Measurements from ENCODE around the gene SLC1A2.

Gene SLC1A2

GRCh38 chr11:35262735-35263134 lies 156.6 kb downstream of the SLC1A2 start:
- Histone ChIP-seq H3K4me1 (ENCODE audit: control insufficient read depth in 2 of 2, insufficient read depth in 1 of 2, low read depth in 1 of 2, low read length in 2 of 2) (no peaks in the 10 kb centered on the region), H2AK5ac (ENCODE audit: low read depth, low read length) (no peak overlapping the region), H3K23ac (ENCODE audit: low read depth, low read length, poor library complexity) (no peak overlapping the region), H2AFZ (ENCODE audit: low read length) (no peak overlapping the region), H3K27me3 (ENCODE audit: control insufficient read depth in 3 of 3, insufficient read depth in 3 of 3, low read depth in 1 of 3, low read length in 3 of 3) (no peaks in the 10 kb centered on the region), H3K36me3 (replicated peaks in 1 of 2; ENCODE audit: control insufficient read depth in 2 of 2, insufficient read depth in 2 of 2, low read length in 2 of 2) (no peaks in the 10 kb centered on the region), H3K18ac (ENCODE audit: low read length) (no peak overlapping the region), H3K9me3 (replicated peaks in 1 of 2; ENCODE audit: control insufficient read depth in 2 of 2, insufficient read depth in 1 of 2, low read depth in 1 of 2, low read length in 2 of 2) (no peaks in the 10 kb centered on the region), H3K4me2 (ENCODE audit: insufficient read depth, low read length, poor library complexity, severe bottlenecking) (no peak overlapping the region), H3K27ac (replicated peaks; ENCODE audit: low read length) (no peak overlapping the region), H2BK15ac (ENCODE audit: low read length) (no peak overlapping the region), H4K8ac (ENCODE audit: low read depth, low read length) (no peak overlapping the region), H4K91ac (ENCODE audit: low read depth, low read length, poor library complexity) (no peak overlapping the region), H2BK120ac (ENCODE audit: low read depth, low read length) (no peak overlapping the region), H3K79me1 (ENCODE audit: low read depth, low read length) (no peaks in the 10 kb centered on the region), H2BK5ac (ENCODE audit: low read length) (no peak overlapping the region), H3K4ac (ENCODE audit: low read length) (no peak overlapping the region), H3K14ac (ENCODE audit: low read length) (no peak overlapping the region), H2BK12ac (ENCODE audit: low read length) (no peak overlapping the region), H3K9ac (ENCODE audit: low read depth, low read length, poor library complexity) (no peak overlapping the region), H3K4me3 (ENCODE audit: low read length in 2 of 2) (no peak overlapping the region)
- DNase-seq (ENCODE audit: low spot score) = no peak

DNA sequence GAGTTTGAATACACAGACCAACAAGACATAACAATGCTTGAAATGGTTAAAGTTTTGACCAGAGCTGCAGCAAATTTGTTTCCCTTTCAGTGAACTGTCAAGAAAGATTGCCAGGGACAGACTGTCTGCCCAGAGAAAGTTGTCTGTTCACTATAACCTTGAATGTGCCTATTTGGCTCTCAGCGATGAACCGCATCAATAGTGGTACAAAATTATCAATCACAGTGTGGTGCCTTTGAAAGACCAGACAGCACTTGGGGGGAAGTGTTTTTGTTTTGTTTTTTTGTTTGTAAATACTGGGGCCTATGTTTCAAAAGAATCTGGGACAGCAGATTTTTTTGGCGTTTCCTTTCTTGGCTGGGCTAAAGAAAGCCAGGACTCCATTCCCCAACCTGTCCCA lies 157.3 kb downstream of the SLC1A2 start:
- Histone ChIP-seq H2BK12ac (ENCODE audit: low read length) (no peak overlapping the region), H3K23ac (ENCODE audit: low read depth, low read length, poor library complexity) (no peak overlapping the region), H3K36me3 (replicated peaks in 1 of 2; ENCODE audit: control insufficient read depth in 2 of 2, insufficient read depth in 2 of 2, low read length in 2 of 2) (no peaks in the 10 kb centered on the region), H2BK120ac (ENCODE audit: low read depth, low read length) (no peak overlapping the region), H3K4me1 (ENCODE audit: control insufficient read depth in 2 of 2, insufficient read depth in 1 of 2, low read depth in 1 of 2, low read length in 2 of 2) (no peaks in the 10 kb centered on the region), H3K4ac (ENCODE audit: low read length) (no peak overlapping the region), H2BK15ac (ENCODE audit: low read length) (no peak overlapping the region), H2AFZ (ENCODE audit: low read length) (no peak overlapping the region), H3K18ac (ENCODE audit: low read length) (no peak overlapping the region), H3K9ac (ENCODE audit: low read depth, low read length, poor library complexity) (no peak overlapping the region), H4K91ac (ENCODE audit: low read depth, low read length, poor library complexity) (no peak overlapping the region), H3K27ac (replicated peaks; ENCODE audit: low read length) (no peak overlapping the region), H2AK5ac (ENCODE audit: low read depth, low read length) (no peak overlapping the region), H3K79me1 (ENCODE audit: low read depth, low read length) (no peaks in the 10 kb centered on the region), H3K4me2 (ENCODE audit: insufficient read depth, low read length, poor library complexity, severe bottlenecking) (no peak overlapping the region), H4K8ac (ENCODE audit: low read depth, low read length) (no peak overlapping the region), H2BK5ac (ENCODE audit: low read length) (no peak overlapping the region), H3K9me3 (replicated peaks in 1 of 2; ENCODE audit: control insufficient read depth in 2 of 2, insufficient read depth in 1 of 2, low read depth in 1 of 2, low read length in 2 of 2) (no peaks in the 10 kb centered on the region), H3K14ac (ENCODE audit: low read length) (no peak overlapping the region), H3K4me3 (ENCODE audit: low read length in 2 of 2) (no peak overlapping the region), H3K27me3 (ENCODE audit: control insufficient read depth in 3 of 3, insufficient read depth in 3 of 3, low read depth in 1 of 3, low read length in 3 of 3) (no peaks in the 10 kb centered on the region)
- no CpG with 5 or more reads among the region's 3 CpGs for WGBS, 2 donors (ENCODE audit: extremely low coverage in 2 of 2, insufficient read length in 2 of 2, insufficient replicate concordance in 1 of 2)
- DNase-seq (ENCODE audit: low spot score) = no peak

- Histone ChIP-seq H3K18ac (ENCODE audit: low read length) (no peak overlapping the region), H2BK120ac (ENCODE audit: low read depth, low read length) (no peak overlapping the region), H2BK5ac (ENCODE audit: low read length) (no peak overlapping the region), H3K9me3 (replicated peaks in 1 of 2; ENCODE audit: control insufficient read depth in 2 of 2, insufficient read depth in 1 of 2, low read depth in 1 of 2, low read length in 2 of 2) (no peaks in the 10 kb centered on the region), H3K4ac (ENCODE audit: low read length) (no peak overlapping the region), H2AK5ac (ENCODE audit: low read depth, low read length) (no peak overlapping the region), H2BK12ac (ENCODE audit: low read length) (no peak overlapping the region), H3K14ac (ENCODE audit: low read length) (no peak overlapping the region), H4K91ac (ENCODE audit: low read depth, low read length, poor library complexity) (no peak overlapping the region), H3K27ac (replicated peaks; ENCODE audit: low read length) (no peak overlapping the region), H4K8ac (ENCODE audit: low read depth, low read length) (no peak overlapping the region), H3K4me2 (ENCODE audit: insufficient read depth, low read length, poor library complexity, severe bottlenecking) (no peak overlapping the region), H3K4me1 (ENCODE audit: control insufficient read depth in 2 of 2, insufficient read depth in 1 of 2, low read depth in 1 of 2, low read length in 2 of 2) (no peaks in the 10 kb centered on the region), H2AFZ (ENCODE audit: low read length) (no peak overlapping the region), H3K79me1 (ENCODE audit: low read depth, low read length) (no peaks in the 10 kb centered on the region), H3K23ac (ENCODE audit: low read depth, low read length, poor library complexity) (no peak overlapping the region), H3K4me3 (ENCODE audit: low read length in 2 of 2) (no peak overlapping the region), H2BK15ac (ENCODE audit: low read length) (no peak overlapping the region), H3K27me3 (ENCODE audit: control insufficient read depth in 3 of 3, insufficient read depth in 3 of 3, low read depth in 1 of 3, low read length in 3 of 3) (no peaks in the 10 kb centered on the region), H3K36me3 (replicated peaks in 1 of 2; ENCODE audit: control insufficient read depth in 2 of 2, insufficient read depth in 2 of 2, low read length in 2 of 2) (no peaks in the 10 kb centered on the region), H3K9ac (ENCODE audit: low read depth, low read length, poor library complexity) (no peak overlapping the region)
- WGBS, 2 donors (ENCODE audit: extremely low coverage in 2 of 2, insufficient read length in 2 of 2, insufficient replicate concordance in 1 of 2) = no CpG with 5 or more reads among the region's 1 CpG
- DNase-seq (ENCODE audit: low spot score) = no peak
Observed at GRCh38 chr11:35261197-35261596, 158.2 kb downstream of the SLC1A2 start.

GRCh38 chr11:35260342-35260985 lies 158.9 kb downstream of the SLC1A2 start:
- no peak overlapping the region for H3K4me3 ChIP-seq (ENCODE audit: low read length in 2 of 2)
- WGBS, 2 donors (ENCODE audit: extremely low coverage in 2 of 2, insufficient read length in 2 of 2, insufficient replicate concordance in 1 of 2) = no CpG with 5 or more reads among the region's 10 CpGs
- no peaks in the 10 kb centered on the region for H3K4me1 ChIP-seq (ENCODE audit: control insufficient read depth in 2 of 2, insufficient read depth in 1 of 2, low read depth in 1 of 2, low read length in 2 of 2)
- H2AFZ ChIP-seq (ENCODE audit: low read length) = no peak overlapping the region
- H3K27me3 ChIP-seq (ENCODE audit: control insufficient read depth in 3 of 3, insufficient read depth in 3 of 3, low read depth in 1 of 3, low read length in 3 of 3) = no peaks in the 10 kb centered on the region
- H3K27ac ChIP-seq (replicated peaks; ENCODE audit: low read length) = no peak overlapping the region
- no peak overlapping the region for H2BK5ac ChIP-seq (ENCODE audit: low read length)
- no peak overlapping the region for H2AK5ac ChIP-seq (ENCODE audit: low read depth, low read length)
- no peak overlapping the region for H3K14ac ChIP-seq (ENCODE audit: low read length)
- no peak overlapping the region for H2BK120ac ChIP-seq (ENCODE audit: low read depth, low read length)
- DNase-seq (ENCODE audit: low spot score) = no peak
- H3K79me1 ChIP-seq (ENCODE audit: low read depth, low read length) = no peaks in the 10 kb centered on the region
- H3K4me2 ChIP-seq (ENCODE audit: insufficient read depth, low read length, poor library complexity, severe bottlenecking) = no peak overlapping the region
- no peak overlapping the region for H3K18ac ChIP-seq (ENCODE audit: low read length)
- no peak overlapping the region for H2BK12ac ChIP-seq (ENCODE audit: low read length)
- no peak overlapping the region for H2BK15ac ChIP-seq (ENCODE audit: low read length)
- no peaks in the 10 kb centered on the region for H3K36me3 ChIP-seq (replicated peaks in 1 of 2; ENCODE audit: control insufficient read depth in 2 of 2, insufficient read depth in 2 of 2, low read length in 2 of 2)
- no peaks in the 10 kb centered on the region for H3K9me3 ChIP-seq (replicated peaks in 1 of 2; ENCODE audit: control insufficient read depth in 2 of 2, insufficient read depth in 1 of 2, low read depth in 1 of 2, low read length in 2 of 2)
- no peak overlapping the region for H4K8ac ChIP-seq (ENCODE audit: low read depth, low read length)
- no peak overlapping the region for H4K91ac ChIP-seq (ENCODE audit: low read depth, low read length, poor library complexity)
- H3K9ac ChIP-seq (ENCODE audit: low read depth, low read length, poor library complexity) = no peak overlapping the region
- H3K4ac ChIP-seq (ENCODE audit: low read length) = no peak overlapping the region
- H3K23ac ChIP-seq (ENCODE audit: low read depth, low read length, poor library complexity) = no peak overlapping the region
